SK-N-SH treated with all-trans-retinoic acid at 6 μM for 48 hours (cell line): ENCODE data around the gene CCDC177.

Experiments used
- ATAC-seq: fragments of 200-7000 bp; cut with Tn5 transposase; 3 replicates; pipeline ENCODE4 v1.9.1; 2020; ENCODE audit warnings: mild to moderate bottlenecking, moderate library complexity
- ARNTL ChIP-seq: fragments of 450-650 bp; formaldehyde crosslinking; IDR thresholded peaks from 2 replicates; pipeline ENCODE4 v1.5.0; 2020; ENCODE audit warnings: low read depth, mild to moderate bottlenecking, moderate library complexity, borderline replicate concordance
- CSDC2 ChIP-seq: fragments of 250-450 bp; sonication (Bioruptor Pico); IDR thresholded peaks from 2 replicates; pipeline ENCODE4 v1.5.0; 2020; ENCODE audit warnings: mild to moderate bottlenecking, moderate library complexity
- GLIS3 ChIP-seq: fragments of 250-450 bp; sonication (Bioruptor Pico); IDR thresholded peaks from 2 replicates; pipeline ENCODE4 v1.5.0; 2020; ENCODE audit warnings: mild to moderate bottlenecking, moderate library complexity
- ISL1 ChIP-seq: fragments of 250-450 bp; sonication (Bioruptor Pico); IDR thresholded peaks from 2 replicates; pipeline ENCODE4 v2.1.2; 2022; ENCODE audit warnings: mild to moderate bottlenecking, moderate library complexity
- PATZ1 ChIP-seq: fragments of 250-450 bp; sonication (Bioruptor Pico); IDR thresholded peaks from 2 replicates; pipeline ENCODE4 v1.8.0; 2020; ENCODE audit warnings: mild to moderate bottlenecking, moderate library complexity, borderline replicate concordance
- POU6F1 ChIP-seq: fragments of 250-450 bp; sonication (Bioruptor Pico); IDR thresholded peaks from 2 replicates; pipeline ENCODE4 v1.8.0; 2021; ENCODE audit warnings: low read depth, mild to moderate bottlenecking, moderate library complexity, borderline replicate concordance
- PPARA ChIP-seq: fragments of 250-450 bp; sonication (Bioruptor Pico); IDR thresholded peaks from 2 replicates; pipeline ENCODE4 v1.5.0; 2020; ENCODE audit warnings: mild to moderate bottlenecking, borderline replicate concordance
- RARB ChIP-seq: fragments of 250-450 bp; sonication (Bioruptor Pico); IDR thresholded peaks from 2 replicates; pipeline ENCODE4 v1.8.0; 2021; ENCODE audit warnings: mild to moderate bottlenecking, moderate library complexity
- SNAI2 ChIP-seq: fragments of 250-450 bp; sonication (Bioruptor Pico); IDR thresholded peaks from 2 replicates; pipeline ENCODE4 v1.5.0; 2020; ENCODE audit warnings: mild to moderate bottlenecking, moderate library complexity
- TCF4 ChIP-seq: fragments of 250-450 bp; sonication (Bioruptor Pico); IDR thresholded peaks from 2 replicates; pipeline ENCODE4 v1.8.0; 2021; ENCODE audit warnings: mild to moderate bottlenecking, moderate library complexity, borderline replicate concordance
- TOX ChIP-seq: fragments of 250-450 bp; sonication (Bioruptor Pico); IDR thresholded peaks from 2 replicates; pipeline ENCODE4 v1.8.0; 2021; ENCODE audit warnings: mild to moderate bottlenecking, moderate library complexity, borderline replicate concordance
- ZC3H10 ChIP-seq: fragments of 250-450 bp; sonication (Bioruptor Pico); IDR thresholded peaks from 2 replicates; pipeline ENCODE4 v1.5.1; 2021; ENCODE audit warnings: mild to moderate bottlenecking, moderate library complexity
- ZFP3 ChIP-seq: fragments of 250-450 bp; sonication (Bioruptor Pico); IDR thresholded peaks from 2 replicates; pipeline ENCODE4 v1.5.0; 2020; ENCODE audit warnings: mild to moderate bottlenecking, moderate library complexity
- ZFP30 ChIP-seq: fragments of 450-650 bp; formaldehyde crosslinking; IDR thresholded peaks from 2 replicates; pipeline ENCODE4 v1.5.0; 2022; ENCODE audit warnings: mild to moderate bottlenecking, moderate library complexity
- ZNF565 ChIP-seq: fragments of 450-650 bp; formaldehyde crosslinking; conservative IDR thresholded peaks from 2 replicates; pipeline ENCODE4 v1.5.0; 2020; ENCODE audit warnings: low read depth, mild to moderate bottlenecking, moderate library complexity
- ZNF70 ChIP-seq: fragments of 450-650 bp; formaldehyde crosslinking; IDR thresholded peaks from 2 replicates; pipeline ENCODE4 v1.5.0; 2020; ENCODE audit warnings: mild to moderate bottlenecking, moderate library complexity
- ZNF8 ChIP-seq: fragments of 450-650 bp; formaldehyde crosslinking; IDR thresholded peaks from 2 replicates; pipeline ENCODE4 v1.5.0; 2020; ENCODE audit warnings: mild to moderate bottlenecking, moderate library complexity
- TF ChIP-seq, protein P1 (sequence below): fragments of 250-450 bp; sonication (Bioruptor Pico); IDR thresholded peaks from 2 replicates; pipeline ENCODE4 v1.5.1; 2021; ENCODE audit warnings: mild to moderate bottlenecking, moderate library complexity
- TF ChIP-seq, protein P2 (sequence below): fragments of 250-450 bp; sonication (Bioruptor Pico); IDR thresholded peaks from 2 replicates; pipeline ENCODE4 v1.5.1; 2020; ENCODE audit warnings: low read depth, mild to moderate bottlenecking, moderate library complexity
- TF ChIP-seq, protein P3 (sequence below): fragments of 250-450 bp; sonication (Bioruptor Pico); IDR thresholded peaks from 2 replicates; pipeline ENCODE4 v1.5.0; 2020; ENCODE audit warnings: mild to moderate bottlenecking, moderate library complexity

Gene CCDC177

GRCh38 chr14:69553252-69553651 is 21.4 kb downstream of the CCDC177 start:
- TF ChIP-seq, protein P1, sequence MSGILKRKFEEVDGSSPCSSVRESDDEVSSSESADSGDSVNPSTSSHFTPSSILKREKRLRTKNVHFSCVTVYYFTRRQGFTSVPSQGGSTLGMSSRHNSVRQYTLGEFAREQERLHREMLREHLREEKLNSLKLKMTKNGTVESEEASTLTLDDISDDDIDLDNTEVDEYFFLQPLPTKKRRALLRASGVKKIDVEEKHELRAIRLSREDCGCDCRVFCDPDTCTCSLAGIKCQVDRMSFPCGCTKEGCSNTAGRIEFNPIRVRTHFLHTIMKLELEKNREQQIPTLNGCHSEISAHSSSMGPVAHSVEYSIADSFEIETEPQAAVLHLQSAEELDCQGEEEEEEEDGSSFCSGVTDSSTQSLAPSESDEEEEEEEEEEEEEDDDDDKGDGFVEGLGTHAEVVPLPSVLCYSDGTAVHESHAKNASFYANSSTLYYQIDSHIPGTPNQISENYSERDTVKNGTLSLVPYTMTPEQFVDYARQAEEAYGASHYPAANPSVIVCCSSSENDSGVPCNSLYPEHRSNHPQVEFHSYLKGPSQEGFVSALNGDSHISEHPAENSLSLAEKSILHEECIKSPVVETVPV (CRISPR knock-in tag) = no peak
- no peak for TF ChIP-seq POU6F1
- no peak for TF ChIP-seq ZFP3
- TF ChIP-seq ZNF565 (CRISPR knock-in tag) = no peak
- ATAC-seq = no peak

DNA sequence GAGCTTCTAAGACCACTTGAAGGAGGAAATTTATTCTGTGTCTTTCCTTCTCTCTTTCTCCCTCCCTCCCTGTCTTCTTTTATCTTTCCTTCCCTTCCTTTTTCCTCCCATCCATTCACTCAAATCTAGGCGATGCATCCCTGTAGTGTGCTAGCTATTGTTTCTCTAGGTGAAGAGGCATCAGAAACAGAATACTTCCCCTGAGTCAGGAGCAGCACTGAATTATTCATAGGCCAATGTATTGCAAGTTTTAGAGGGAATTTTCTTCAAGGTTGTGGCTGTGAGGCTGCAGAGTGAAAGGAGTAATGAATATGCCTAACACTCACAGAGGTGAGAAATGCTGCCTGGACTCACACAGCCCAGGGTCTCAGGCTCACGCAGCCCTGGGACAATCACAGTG is 23.2 kb downstream of the CCDC177 start:
- no peak for TF ChIP-seq PATZ1 (CRISPR knock-in tag)
- TF ChIP-seq ZC3H10 (CRISPR knock-in tag) = no peak
- no peak for TF ChIP-seq ZFP3
- no peak for TF ChIP-seq CSDC2
- TF ChIP-seq, all 23 proteins: peak for 0
- no peak for ATAC-seq

DNA sequence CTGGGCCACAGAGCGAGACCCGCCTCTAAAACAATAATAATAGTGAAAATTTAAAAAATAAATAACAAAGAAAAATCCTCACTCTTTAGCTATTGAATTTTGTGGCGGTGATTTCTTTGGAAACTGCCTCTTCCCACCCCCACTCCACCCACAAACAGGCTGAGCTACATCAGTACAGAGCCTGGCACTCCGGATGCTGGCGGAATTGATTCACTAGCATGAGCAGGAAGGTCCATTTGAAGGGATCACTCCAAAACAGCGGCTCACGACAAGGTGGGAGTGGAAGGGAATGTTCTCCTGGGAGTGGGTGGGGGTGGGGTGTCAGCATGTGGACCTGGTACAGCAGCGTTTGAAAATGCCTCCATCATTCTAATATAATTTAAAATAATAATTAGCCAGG is 26.1 kb downstream of the CCDC177 start:
- ATAC-seq = no peak
- TF ChIP-seq CSDC2 = no peak

DNA sequence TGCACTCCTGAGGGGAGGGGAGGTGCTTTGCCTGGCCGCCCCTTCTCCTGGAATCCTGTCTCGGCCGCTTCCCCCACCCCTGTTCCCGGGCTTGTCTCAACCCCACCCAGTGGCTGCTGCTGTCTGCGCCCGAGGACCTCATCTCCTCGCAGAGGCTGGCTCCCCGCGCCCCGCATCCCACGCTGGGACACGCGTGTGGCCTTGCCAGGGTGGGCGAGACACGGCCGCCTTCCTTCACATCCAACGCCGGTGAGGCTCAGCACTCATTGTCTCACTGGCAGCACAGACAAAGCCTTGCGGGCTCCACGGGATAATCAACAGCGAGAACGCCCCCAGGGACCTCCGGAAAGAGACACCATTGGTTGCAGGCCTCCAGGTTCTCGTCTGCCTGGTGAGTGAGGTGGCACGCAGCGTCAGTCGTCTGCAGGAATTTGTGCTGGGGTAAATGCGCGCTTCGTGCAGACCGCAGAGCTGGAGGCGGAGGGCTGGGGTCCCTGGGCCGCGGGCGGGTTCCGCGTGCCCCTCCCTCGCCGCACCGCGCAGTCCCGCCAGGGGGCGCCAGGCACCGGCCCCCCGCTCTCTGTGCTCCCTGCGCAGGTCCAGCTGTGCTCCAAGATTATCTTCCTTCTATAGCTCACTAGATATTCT is 26.8 kb downstream of the CCDC177 start:
- no peak for TF ChIP-seq RARB (CRISPR knock-in tag)
- no peak for TF ChIP-seq ZC3H10 (CRISPR knock-in tag)
- TF ChIP-seq TCF4 (CRISPR knock-in tag) = no peak
- peak; percentile 73 for ATAC-seq

DNA sequence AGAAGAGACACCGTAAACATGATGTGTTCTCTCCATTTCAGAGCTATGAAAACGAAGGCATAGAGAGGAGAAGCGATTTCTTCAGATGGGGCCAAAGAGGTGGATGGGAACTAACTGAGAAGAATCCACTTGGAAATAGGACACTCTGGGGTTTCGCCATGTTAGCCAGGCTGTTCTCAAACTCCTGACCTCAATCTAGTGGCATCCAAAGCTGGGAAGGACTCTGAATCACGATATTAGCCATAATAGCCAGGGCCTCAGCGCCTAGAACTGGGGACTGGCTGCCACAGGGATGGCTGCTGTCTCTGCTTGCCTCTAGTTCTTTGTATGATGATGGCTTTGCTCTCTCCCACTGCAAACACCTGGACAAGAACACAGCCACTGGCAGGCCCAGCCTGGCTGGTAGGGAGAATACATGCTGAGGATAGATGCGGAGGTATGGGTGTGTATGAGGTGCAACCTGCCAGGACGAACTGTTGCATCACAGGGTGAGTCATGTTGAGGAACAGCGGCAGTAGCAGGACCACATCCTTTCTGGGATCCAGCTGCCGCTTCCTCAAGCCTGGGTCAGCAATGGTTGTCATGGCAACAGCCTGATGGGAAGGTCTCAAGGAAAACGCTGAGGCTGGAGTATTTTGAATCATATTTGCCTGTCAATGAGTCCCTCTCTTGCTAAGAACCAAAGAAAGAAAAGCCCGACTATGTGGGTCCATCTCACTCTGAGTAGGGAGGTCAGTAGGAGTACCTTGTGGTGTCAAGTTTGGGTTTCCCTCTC is 31.1 kb downstream of the CCDC177 start:
- no peak for TF ChIP-seq ZNF565 (CRISPR knock-in tag)
- no peak for TF ChIP-seq ARNTL (CRISPR knock-in tag)
- TF ChIP-seq ISL1 (CRISPR knock-in tag) = no peak
- TF ChIP-seq PATZ1 (CRISPR knock-in tag) = no peak
- no peak for TF ChIP-seq PPARA
- TF ChIP-seq, protein P1 (CRISPR knock-in tag) = no peak
- no peak for TF ChIP-seq TCF4 (CRISPR knock-in tag)
- TF ChIP-seq, protein P2, sequence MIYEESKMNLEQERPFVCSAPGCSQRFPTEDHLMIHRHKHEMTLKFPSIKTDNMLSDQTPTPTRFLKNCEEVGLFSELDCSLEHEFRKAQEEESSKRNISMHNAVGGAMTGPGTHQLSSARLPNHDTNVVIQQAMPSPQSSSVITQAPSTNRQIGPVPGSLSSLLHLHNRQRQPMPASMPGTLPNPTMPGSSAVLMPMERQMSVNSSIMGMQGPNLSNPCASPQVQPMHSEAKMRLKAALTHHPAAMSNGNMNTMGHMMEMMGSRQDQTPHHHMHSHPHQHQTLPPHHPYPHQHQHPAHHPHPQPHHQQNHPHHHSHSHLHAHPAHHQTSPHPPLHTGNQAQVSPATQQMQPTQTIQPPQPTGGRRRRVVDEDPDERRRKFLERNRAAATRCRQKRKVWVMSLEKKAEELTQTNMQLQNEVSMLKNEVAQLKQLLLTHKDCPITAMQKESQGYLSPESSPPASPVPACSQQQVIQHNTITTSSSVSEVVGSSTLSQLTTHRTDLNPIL = no peak
- no peak for TF ChIP-seq ZC3H10 (CRISPR knock-in tag)
- TF ChIP-seq, protein P3, sequence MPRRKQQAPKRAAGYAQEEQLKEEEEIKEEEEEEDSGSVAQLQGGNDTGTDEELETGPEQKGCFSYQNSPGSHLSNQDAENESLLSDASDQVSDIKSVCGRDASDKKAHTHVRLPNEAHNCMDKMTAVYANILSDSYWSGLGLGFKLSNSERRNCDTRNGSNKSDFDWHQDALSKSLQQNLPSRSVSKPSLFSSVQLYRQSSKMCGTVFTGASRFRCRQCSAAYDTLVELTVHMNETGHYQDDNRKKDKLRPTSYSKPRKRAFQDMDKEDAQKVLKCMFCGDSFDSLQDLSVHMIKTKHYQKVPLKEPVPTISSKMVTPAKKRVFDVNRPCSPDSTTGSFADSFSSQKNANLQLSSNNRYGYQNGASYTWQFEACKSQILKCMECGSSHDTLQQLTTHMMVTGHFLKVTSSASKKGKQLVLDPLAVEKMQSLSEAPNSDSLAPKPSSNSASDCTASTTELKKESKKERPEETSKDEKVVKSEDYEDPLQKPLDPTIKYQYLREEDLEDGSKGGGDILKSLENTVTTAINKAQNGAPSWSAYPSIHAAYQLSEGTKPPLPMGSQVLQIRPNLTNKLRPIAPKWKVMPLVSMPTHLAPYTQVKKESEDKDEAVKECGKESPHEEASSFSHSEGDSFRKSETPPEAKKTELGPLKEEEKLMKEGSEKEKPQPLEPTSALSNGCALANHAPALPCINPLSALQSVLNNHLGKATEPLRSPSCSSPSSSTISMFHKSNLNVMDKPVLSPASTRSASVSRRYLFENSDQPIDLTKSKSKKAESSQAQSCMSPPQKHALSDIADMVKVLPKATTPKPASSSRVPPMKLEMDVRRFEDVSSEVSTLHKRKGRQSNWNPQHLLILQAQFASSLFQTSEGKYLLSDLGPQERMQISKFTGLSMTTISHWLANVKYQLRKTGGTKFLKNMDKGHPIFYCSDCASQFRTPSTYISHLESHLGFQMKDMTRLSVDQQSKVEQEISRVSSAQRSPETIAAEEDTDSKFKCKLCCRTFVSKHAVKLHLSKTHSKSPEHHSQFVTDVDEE = no peak
- no peak for TF ChIP-seq ZFP30 (CRISPR knock-in tag)
- no peak for TF ChIP-seq SNAI2 (CRISPR knock-in tag)
- TF ChIP-seq ZNF70 (CRISPR knock-in tag) = no peak
- TF ChIP-seq ZNF8 = no peak
- no peak for TF ChIP-seq TOX (CRISPR knock-in tag)
- TF ChIP-seq GLIS3 (CRISPR knock-in tag) = no peak
- TF ChIP-seq RARB (CRISPR knock-in tag) = no peak
- no peak for TF ChIP-seq ZFP3
- ATAC-seq = peak; percentile 56
